Activated T-helper 1 cell treated with anti-CD3 and anti-CD28 coated beads, Interleukin-12 subunit alpha, Interleukin-12 subunit beta, Interleukin-2, Interleukin-4 antibody, amounts not matched to agents 30 ng/mL and 10 ng/mL and 1 ng/mL, durations not matched to agents 14 hours and 24 hours and 36 hours (primary cell): ENCODE results near the gene TRMT2B. TPM values are rescaled to one million over a fixed set of nuclear protein-coding genes. Genes with fewer than 3 reads are reported as not detected.

Experiments
- total RNA-seq: library from RNA; stranded (reverse); gene quantifications from 2 replicates; pipeline ENCODE4 v1.2.3, GENCODE V29; 2022

Gene TRMT2B
- total RNA-seq, 1 donor from 2014 or later = 19.3 TPM

Other genes with a start within 250 kb of the TRMT2B start
- gene CSTF2, start 231.7 kb downstream of the TRMT2B start, total RNA-seq = 70.3 and 72.1 TPM in 2 replicates
- gene NOX1, start 177.8 kb downstream of the TRMT2B start, total RNA-seq = not detected in 2 replicates
- 0.39 and 0.51 TPM in 2 replicates for gene XKRX, start 123.2 kb downstream of the TRMT2B start, total RNA-seq
- gene ARL13A, start 82.4 kb downstream of the TRMT2B start, total RNA-seq = not detected in 2 replicates
- gene TMEM35A, start 26.8 kb upstream of the TRMT2B start, total RNA-seq = not detected in 2 replicates
- 11.4 and 13.1 TPM in 2 replicates for gene CENPI, start 46.1 kb upstream of the TRMT2B start, total RNA-seq
- 0.23 and 0.39 TPM in 2 replicates for gene DRP2, start 167.7 kb upstream of the TRMT2B start, total RNA-seq
- gene TAF7L, start 239.2 kb upstream of the TRMT2B start, total RNA-seq = 0.10 and 0.36 TPM in 2 replicates